ENCODE measurements around the gene RRP8.

DNA sequence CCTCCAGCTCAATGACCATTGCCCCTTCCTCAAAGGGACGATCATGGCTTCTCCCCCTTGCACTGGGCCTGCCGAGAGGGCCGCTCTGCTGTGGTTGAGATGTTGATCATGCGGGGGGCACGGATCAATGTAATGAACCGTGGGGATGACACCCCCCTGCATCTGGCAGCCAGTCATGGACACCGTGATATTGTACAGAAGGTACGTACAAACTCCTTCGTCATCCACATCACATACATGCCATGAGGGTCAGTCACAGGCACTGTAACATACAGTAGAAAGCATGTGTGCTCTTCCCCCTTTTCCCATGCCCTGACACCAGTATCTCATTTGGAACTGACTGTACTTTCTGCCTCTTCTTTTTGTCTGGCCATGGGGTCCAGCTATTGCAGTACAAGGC, 4.6 kb upstream of the RRP8 start:
- TF ChIP-seq POLR2AphosphoS5 (IDR thresholded peaks at IDR 0.05; ENCODE audit: borderline replicate concordance, low read depth, low read length), result no peak
- no peak for TF ChIP-seq EZH2 (IDR thresholded peaks at IDR 0.05)
